ENCODE measurements around the gene GSTM1.

GRCh38 chr1:109652402-109652801, 35.2 kb upstream of the GSTM1 start:
- TF ChIP-seq CTCF (conservative IDR thresholded peaks at IDR 0.05 in 1 of 2, IDR thresholded peaks at IDR 0.05 in 1 of 2; ENCODE audit: low read depth in 1 of 2, low read length in 2 of 2) (no peak), EZH2 (IDR thresholded peaks at IDR 0.05; ENCODE audit: low read length, missing control alignments) (no peak)

Measured in fibroblast of lung (primary cell).